Vagina (tissue), 2 donors: ENCODE data around the gene CACNA2D1.

Source experiments
- POLR2A ChIP-seq, 2 donors: fragments of 450-650 bp; IDR thresholded peaks; one replicate each; pipeline ENCODE4 v1.6.1; 2017; ENCODE audit warnings: antibody characterized with exemption in 2 of 2, mild to moderate bottlenecking in 2 of 2, moderate library complexity in 2 of 2
- TF ChIP-seq, protein P1 (sequence below), 3 experiments: fragments of 450-650 bp in 2 of 3; fragments of 200-600 bp in 1 of 3; sonication (generic) in 1 of 3; IDR thresholded peaks; one replicate each; pipeline ENCODE4 v1.5.1; 2017 to 2019; ENCODE audit warnings: antibody characterized with exemption in 3 of 3, mild to moderate bottlenecking in 2 of 3, moderate library complexity in 2 of 3

- no peak for TF ChIP-seq POLR2A (IDR thresholded peaks at IDR 0.05)
- TF ChIP-seq, protein P1, sequence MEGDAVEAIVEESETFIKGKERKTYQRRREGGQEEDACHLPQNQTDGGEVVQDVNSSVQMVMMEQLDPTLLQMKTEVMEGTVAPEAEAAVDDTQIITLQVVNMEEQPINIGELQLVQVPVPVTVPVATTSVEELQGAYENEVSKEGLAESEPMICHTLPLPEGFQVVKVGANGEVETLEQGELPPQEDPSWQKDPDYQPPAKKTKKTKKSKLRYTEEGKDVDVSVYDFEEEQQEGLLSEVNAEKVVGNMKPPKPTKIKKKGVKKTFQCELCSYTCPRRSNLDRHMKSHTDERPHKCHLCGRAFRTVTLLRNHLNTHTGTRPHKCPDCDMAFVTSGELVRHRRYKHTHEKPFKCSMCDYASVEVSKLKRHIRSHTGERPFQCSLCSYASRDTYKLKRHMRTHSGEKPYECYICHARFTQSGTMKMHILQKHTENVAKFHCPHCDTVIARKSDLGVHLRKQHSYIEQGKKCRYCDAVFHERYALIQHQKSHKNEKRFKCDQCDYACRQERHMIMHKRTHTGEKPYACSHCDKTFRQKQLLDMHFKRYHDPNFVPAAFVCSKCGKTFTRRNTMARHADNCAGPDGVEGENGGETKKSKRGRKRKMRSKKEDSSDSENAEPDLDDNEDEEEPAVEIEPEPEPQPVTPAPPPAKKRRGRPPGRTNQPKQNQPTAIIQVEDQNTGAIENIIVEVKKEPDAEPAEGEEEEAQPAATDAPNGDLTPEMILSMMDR (IDR thresholded peaks at IDR 0.05) = no peak
Observed at GRCh38 chr7:82359426-82359825, 84.2 kb downstream of the CACNA2D1 start.
